Measurements from ENCODE around the gene PNRC2.
"Not testable (repeated sequence)": the region's sequence is repeated elsewhere in the genome, so short reads cannot be mapped to it uniquely, and the experiment has no call there.

Gene PNRC2

DNA sequence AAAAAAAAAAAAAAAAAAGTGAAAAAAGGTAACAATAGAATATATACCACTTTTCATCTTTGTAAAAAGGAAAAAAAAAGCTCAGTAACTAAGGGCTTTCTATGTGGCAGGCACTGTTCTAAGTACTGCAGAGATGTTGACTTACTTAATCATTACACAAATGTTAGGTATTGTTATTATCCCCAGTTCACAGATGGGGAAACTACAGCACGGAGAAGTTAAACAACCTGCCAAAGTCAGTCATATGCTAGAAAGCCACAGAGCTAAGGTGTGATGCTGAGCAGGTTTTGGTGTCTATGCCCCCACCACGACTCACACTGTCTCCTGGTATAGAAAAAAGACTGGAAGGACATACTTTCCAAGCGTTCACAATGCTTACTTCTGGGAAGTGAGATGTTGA, 6.6 kb upstream of the PNRC2 start:
- no peak for DNase-seq (ENCODE audit: low read depth)

DNA sequence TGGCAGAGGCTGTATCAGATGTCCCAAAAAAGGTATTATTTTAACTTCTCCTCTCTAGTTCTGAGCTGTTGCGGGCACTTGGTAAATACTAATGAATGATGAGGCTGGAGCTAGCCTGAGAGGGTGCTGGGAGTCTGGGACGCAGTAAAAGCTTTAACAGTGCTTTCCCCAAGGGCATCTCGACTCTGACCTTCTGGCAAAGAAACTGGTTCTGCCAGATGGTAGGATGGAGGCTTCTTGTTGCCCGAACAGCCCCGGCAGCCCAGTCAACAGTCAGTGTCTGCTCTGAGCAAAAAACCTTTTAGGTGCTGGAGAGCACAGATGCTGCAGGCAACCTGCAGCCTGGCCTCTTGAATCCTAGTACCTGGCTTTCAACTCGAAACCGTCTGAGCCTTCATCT, 2.5 kb upstream of the PNRC2 start:
- no peak for DNase-seq (ENCODE audit: low read depth)

GRCh38 chr1:23958040-23958809, 1.4 kb upstream of the PNRC2 start:
- not testable (repeated sequence) for DNase-seq (ENCODE audit: low read depth)

DNA sequence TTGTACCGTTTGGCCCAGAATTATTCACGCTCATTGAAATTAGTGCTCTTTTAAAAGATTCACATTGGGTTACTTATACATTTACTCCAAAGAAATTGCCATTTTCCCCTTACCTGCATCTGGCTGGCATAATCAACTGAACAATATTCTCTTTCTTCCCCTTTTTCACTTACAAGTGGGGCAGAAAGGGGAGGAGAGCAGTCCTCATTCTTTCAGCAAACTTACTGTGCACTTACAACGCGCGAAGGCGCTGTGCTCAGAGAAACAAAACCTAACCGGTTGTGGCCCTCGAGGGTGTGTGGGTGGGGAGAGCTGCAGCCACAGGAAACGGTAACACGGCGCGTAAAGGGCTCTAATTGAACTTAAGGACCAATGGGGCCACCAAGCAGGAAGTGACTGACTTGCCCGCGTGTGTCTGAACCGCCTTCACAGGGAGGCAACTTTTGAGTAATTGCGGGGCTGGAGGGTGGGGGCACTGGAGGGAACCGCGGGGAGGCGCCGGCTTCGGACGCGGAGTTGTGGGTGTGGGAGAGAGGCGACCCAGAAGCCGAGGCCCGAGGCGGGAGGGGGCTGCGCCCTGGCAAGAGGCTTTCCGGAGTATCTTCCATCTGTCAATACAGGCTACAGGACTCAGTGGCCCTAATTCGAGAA, 693 bp upstream of the PNRC2 start:
- DNase-seq (ENCODE audit: low read depth): peak; percentile 87

DNA sequence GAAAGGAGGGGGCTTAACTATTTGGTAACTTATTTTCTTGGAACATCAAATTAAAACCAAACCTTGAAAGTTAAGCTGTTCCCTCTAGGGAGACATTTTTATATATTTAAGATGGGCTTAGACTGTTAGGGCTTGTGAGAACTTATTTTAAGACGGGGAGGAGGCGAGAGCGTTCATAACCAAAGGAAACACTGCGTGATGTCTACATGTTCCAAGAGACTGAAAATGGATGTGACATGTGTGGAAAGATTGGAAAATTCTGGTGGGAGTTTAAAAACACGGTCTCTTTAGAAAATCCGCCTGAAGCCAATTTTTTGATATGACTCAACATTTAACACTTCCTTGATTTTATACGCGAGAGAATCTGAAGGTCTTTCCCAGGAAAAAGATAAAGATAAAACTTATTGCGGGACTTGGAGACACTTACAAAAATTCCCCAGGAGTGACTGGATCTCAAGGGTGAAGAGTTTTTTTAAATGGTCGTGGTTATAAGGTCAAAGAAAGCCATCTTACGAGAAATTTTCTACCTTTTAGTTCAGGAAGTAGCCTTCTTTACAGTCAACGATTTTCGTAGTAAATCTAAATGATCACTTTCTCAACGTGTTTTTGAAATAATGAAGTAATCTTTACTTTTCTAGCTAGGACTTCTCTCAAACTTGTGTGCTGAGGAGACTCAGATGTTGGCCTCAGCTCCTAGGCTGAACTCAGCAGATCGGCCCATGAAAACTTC, 828 bp downstream of the PNRC2 start:
- no peak for DNase-seq (ENCODE audit: low read depth)

DNA sequence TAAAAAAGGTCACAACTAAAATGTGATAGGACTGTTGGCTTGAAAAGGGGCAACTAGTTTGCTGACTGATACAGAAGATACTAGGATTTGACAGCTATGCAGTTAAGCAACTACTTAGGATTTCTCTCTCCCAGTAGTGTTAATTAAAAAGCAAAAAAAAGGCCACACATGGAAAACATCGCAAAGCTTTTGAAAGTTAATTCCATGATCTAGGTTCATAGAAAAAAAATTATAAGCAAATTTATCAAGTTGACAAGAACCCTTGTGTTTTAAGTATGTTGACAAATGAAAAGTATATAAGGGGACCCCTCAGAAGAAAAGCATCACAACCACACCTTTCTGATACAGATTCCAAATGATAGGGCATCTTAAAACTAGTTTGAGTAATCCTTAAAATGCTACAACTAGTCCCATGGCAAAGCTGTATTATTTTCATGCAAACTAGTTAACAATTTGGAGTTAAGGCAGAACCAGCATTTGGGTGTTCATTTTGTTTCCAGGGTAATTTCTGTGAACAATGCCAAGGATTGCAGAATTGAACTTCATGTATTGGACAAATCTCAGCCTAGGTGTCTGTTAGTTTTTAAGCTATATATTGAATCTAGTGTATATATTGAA, 4.1 kb downstream of the PNRC2 start:
- DNase-seq (ENCODE audit: low read depth): no peak

DNA sequence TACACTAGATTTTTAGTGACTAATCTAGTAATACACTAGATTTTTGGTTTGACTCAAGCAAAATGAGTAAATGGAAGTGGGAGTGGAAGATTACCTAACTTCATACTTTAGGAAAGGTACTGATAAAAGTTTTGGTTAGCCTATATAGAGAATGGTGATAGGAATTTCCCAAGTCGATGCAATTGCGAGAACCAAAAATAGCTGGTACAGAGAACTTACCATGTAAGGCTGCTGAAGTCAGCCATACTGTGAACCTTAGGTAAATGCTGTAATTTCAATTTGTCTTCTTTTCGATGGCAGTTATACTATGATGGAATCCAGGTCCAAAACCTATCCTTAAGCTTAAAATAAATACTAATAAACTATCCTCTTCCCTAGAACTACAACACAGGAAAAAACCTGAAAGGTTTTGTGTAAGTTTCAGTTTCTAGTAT, 4.6 kb downstream of the PNRC2 start:
- DNase-seq (ENCODE audit: low read depth): no peak

DNA sequence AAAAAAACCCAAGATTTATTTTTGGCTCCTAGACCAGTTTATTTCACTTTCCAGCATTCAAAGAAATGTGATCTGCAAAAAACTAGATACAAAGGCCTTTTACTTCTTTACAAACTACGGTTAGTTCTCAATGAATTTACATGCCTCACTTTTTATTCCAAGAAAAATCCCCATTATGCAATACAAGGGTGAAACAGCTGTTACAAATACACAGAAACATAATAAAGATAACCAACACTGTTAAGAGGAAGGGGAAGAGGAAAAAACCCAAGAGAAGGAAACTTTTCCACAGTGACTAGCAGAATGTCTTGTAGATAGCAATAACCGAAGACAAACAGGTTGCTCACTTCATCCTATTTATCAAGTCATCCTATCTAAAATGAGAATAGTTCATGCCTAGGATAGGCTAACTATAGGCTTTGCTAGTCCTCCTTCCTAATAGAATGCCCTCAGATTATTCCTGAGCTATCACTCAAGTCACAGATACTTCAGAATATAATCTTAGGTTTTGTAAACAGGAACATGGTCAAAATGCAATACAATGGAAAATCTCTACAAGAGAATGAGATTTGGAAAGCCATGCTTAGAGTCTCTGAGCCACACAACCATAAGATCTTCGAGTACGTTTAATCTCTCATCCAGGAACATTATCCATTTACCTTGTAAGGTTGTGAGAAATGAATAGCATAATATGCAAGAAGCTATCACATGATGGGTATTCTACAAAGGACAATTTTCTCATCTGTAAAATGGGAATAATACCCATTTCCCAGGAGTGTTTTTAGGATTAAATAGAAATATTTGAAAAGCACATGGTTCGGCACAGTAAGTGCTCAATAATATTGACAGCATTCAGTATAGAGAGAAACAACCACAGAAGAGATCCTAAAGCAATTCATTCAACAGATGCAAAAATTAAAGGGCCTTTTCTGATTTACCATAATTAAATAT, 5.4 kb downstream of the PNRC2 start:
- no peak for DNase-seq (ENCODE audit: low read depth)

DNA sequence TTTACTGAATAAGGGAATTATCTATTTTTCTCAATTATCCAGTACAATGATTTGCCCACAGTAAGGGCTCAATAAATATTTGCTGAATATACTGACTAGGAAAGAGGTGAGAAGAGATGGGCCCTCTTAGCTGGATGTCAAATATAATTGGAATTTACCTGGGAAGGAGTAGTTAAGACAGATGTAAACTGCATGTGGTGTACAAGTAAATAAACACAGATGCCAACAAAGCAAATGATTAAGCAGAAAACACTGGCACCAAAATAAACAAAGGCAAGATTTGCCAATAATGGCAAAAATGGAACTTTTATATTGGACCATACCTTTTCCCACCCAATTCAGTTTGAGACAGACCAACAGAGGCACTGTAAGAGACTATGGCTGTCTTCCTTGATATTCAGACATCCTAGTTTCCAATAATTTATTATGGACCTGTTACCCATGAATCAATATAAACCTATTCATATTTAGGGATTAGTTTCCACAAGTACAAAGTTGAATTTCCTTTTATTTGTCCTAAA, 7.4 kb downstream of the PNRC2 start:
- DNase-seq (ENCODE audit: low read depth): no peak

DNA sequence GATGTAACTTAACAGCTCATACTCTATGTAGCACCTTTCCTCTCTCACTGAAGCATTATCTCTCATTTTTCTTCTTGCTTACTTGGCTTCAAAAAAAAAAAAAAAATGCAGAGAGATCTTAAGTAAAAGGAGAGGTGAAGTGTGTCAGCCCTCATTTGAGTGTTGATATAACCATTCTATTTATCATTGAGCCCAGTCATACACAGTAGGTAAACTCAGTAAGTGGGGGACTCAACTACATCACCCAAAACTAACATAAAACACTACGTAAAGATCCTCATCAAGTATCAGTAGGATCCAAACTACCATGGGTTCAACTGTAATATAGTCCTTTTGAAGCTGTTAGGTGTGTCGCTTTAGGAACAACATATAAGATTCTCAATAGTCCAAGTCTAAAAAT, 8.2 kb downstream of the PNRC2 start:
- no peak for DNase-seq (ENCODE audit: low read depth)

GRCh38 chr1:23977187-23977853, 17.7 kb downstream of the PNRC2 start:
- DNase-seq (ENCODE audit: low read depth): no peak

DNA sequence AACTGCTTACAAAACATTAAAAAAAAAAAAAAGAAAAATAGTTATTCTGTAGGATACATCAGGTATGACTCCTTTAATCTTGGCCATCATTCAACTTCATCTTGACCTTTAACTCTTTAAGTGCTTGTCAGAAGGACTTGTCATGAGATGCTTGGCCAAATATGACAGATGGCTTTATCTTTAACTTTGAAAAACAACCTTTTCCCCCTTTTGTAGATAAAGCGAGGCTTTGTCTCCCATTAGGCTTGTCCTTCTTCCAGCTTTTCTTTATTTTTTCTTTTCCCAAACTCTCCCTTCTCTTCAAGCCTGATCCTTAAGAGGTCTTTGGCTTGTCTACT, 18.2 kb downstream of the PNRC2 start:
- DNase-seq (ENCODE audit: low read depth): no peak

- DNase-seq (ENCODE audit: low read depth): no peak
Measured at GRCh38 chr1:23978805-23979204, 19.2 kb downstream of the PNRC2 start.

DNA sequence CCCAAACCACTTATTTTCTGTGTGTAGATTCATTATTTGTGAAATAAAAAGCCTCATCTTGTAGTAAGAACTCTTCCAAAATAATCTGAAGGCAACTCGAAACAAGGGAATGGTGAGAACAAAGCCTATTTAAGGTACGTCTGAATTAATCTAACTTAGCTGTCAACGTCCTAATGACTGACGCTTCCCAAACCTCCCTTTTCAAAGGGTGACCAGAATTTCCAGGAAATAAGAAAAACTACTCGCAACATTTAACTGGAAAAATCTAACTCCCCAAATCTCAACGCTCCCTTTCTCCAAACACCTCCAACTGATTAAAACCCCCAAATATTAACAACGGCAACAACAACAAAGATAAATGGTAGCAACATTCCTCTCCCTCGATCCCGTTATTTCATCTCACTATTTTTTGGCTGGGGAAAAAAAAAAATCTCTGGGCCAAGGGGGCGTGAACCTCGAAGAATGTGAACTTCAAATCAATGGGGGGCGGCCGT, 19.8 kb downstream of the PNRC2 start:
- no peak for DNase-seq (ENCODE audit: low read depth)

DNA sequence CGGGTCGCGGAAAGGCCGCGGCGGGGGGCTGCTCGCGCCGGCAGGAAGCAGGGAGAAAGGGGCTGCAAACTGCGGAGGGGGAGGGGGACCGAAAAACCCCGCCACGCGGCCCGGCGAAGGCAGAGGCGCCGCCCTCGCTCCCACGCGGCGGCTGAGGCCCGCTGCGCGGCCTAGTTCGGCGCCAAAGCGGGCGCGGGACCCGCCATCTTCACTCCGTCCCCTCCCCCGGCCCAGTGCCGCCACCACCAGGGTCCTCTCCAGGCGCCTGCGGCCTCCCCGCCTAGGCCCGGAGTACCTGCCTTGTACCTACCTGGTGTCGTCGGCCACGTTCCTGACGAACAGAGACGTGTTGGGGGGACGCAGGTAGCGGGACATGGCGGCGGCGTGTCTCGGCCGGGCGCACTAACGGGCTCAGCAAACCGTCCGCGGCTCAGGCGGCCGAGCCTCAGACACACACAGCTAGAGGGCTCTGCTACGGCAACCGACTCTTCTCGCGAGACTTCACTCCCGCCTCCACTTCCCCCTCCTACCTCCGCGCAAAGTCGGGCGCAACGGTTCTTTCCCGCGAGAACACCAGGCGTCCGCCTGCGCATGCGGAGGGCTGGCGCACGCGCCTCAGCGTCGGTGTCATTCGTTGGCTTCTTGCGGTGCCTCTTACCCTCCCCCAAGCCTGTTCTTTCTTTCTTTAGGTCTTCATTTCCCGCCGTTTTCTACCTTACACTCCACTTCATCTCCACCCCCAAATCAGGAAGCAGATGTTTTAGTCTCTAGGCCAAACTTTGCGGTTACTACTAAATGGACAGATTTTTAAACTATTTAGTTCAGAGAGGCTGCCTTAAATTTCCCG, 20.5 kb downstream of the PNRC2 start, which contains the start of gene SRSF10:
SRSF10 (minus strand) TSS at position 447 of the 847 bp plus-strand sequence; CDS start at position 375, 72 bp downstream.
- peak; percentile 96 for DNase-seq (ENCODE audit: low read depth)

- DNase-seq (ENCODE audit: low read depth): no peak
Measured at GRCh38 chr1:23980728-23981070, 21.1 kb downstream of the PNRC2 start.

- DNase-seq (ENCODE audit: low read depth): no peak
Measured at GRCh38 chr1:23984417-23985186, 25.0 kb downstream of the PNRC2 start.

GRCh38 chr1:23987038-23987437, 27.4 kb downstream of the PNRC2 start:
- DNase-seq (ENCODE audit: low read depth): not testable (repeated sequence)

- DNase-seq (ENCODE audit: low read depth): no peak
Measured at GRCh38 chr1:23989263-23989662, 29.6 kb downstream of the PNRC2 start.
